ENCODE results near the gene AQP12B.

The AQP12B gene

GRCh38 chr2:240711296-240711695 lies 28.6 kb upstream of the AQP12B start:
- TF ChIP-seq ZFX (IDR thresholded peaks at IDR 0.05) (no peak), CTCF (conservative IDR thresholded peaks at IDR 0.05) (no peak)
- H3K27ac ChIP-seq, result no peak overlapping the region

- no peak for TF ChIP-seq ZFX (IDR thresholded peaks at IDR 0.05)
- no peak for TF ChIP-seq CTCF (conservative IDR thresholded peaks at IDR 0.05)
- no peak overlapping the region for H3K27ac ChIP-seq
These were observed 25.8 kb upstream of the AQP12B start for GRCh38 chr2:240708457-240708856.

GRCh38 chr2:240707821-240708220 lies 25.1 kb upstream of the AQP12B start:
- TF ChIP-seq ZFX (IDR thresholded peaks at IDR 0.05) (no peak), CTCF (conservative IDR thresholded peaks at IDR 0.05) (no peak)
- H3K27ac ChIP-seq, result no peak overlapping the region

GRCh38 chr2:240707043-240707756 lies 24.5 kb upstream of the AQP12B start:
- H3K27ac ChIP-seq, result no peak overlapping the region
- TF ChIP-seq ZFX (IDR thresholded peaks at IDR 0.05), result no peak
- TF ChIP-seq CTCF (conservative IDR thresholded peaks at IDR 0.05), result no peak

- TF ChIP-seq ZFX (IDR thresholded peaks at IDR 0.05), result no peak
- TF ChIP-seq CTCF (conservative IDR thresholded peaks at IDR 0.05), result no peak
- H3K27ac ChIP-seq, result no peak overlapping the region
These were observed 22.6 kb upstream of the AQP12B start for GRCh38 chr2:240705204-240705791.

- no peak overlapping the region for H3K27ac ChIP-seq
- TF ChIP-seq ZFX (IDR thresholded peaks at IDR 0.05), result no peak
- TF ChIP-seq CTCF (conservative IDR thresholded peaks at IDR 0.05), result no peak
These were observed 22.0 kb upstream of the AQP12B start for GRCh38 chr2:240704651-240705050.

GRCh38 chr2:240703417-240704341 lies 21.0 kb upstream of the AQP12B start:
- no peak for TF ChIP-seq CTCF (conservative IDR thresholded peaks at IDR 0.05)
- TF ChIP-seq ZFX (IDR thresholded peaks at IDR 0.05), result no peak

More at GRCh38 chr2:240703417-240704341, 21.0 kb upstream of the AQP12B start:
- no peak overlapping the region for H3K27ac ChIP-seq
